Activated CD8-positive, alpha-beta T cell treated with anti-CD3 and anti-CD28 coated beads, Interleukin-2, amount 10 ng/mL, durations not matched to agents 7 days and 5 days (primary cell): ENCODE results near the gene FCHSD2. TPM values are rescaled to one million over a fixed set of nuclear protein-coding genes. Genes with fewer than 3 reads are reported as not detected.
"Not testable (repeated sequence)": the region's sequence is repeated elsewhere in the genome, so short reads cannot be mapped to it uniquely, and the experiment has no call there.

Source experiments
- ATAC-seq: fragments of 150-1000 bp; cut with Tn5 transposase; one replicate; pipeline ENCODE4 v1.10.0; 2021; ENCODE audit warnings: moderate library complexity
- CTCF ChIA-PET: fragments of 350-600 bp; sonication (Branson Sonifier 250); formaldehyde crosslinking; loops from one replicate; lab custom pipeline; 2021; ENCODE audit warnings: antibody characterized with exemption; lab: Charles Lee
- POLR2A ChIA-PET: fragments of 350-600 bp; sonication (Branson Sonifier 250); formaldehyde crosslinking; loops from one replicate; lab custom pipeline; 2021; ENCODE audit warnings: antibody characterized with exemption; lab: Charles Lee
- DNase-seq: peaks from one replicate; pipeline ENCODE4 v3.0.0-alpha.2; 2020
- H3K27ac Mint-ChIP-seq: one replicate; pipeline ENCODE4 v1.8.0; 2021; ENCODE audit warnings: mild to moderate bottlenecking, mixed read lengths
- H3K27me3 Mint-ChIP-seq: one replicate; pipeline ENCODE4 v1.8.0; 2021; ENCODE audit warnings: low read depth, mixed read lengths
- H3K36me3 Mint-ChIP-seq: one replicate; pipeline ENCODE4 v1.8.0; 2021; ENCODE audit warnings: low read depth, mixed read lengths
- H3K4me1 Mint-ChIP-seq: one replicate; pipeline ENCODE4 v1.8.0; 2021; ENCODE audit warnings: low read depth, mixed read lengths
- H3K4me3 Mint-ChIP-seq: one replicate; pipeline ENCODE4 v1.8.0; 2021; ENCODE audit warnings: mild to moderate bottlenecking, mixed read lengths
- H3K9me3 Mint-ChIP-seq: one replicate; pipeline ENCODE4 v1.8.0; 2022; ENCODE audit warnings: mixed read lengths; ENCODE audit not compliant: insufficient read depth
- total RNA-seq, 2 experiments: library from RNA; stranded (reverse); gene quantifications; one replicate each; pipeline ENCODE4 v1.2.3, GENCODE V29; 2021

FCHSD2 gene
- total RNA-seq, 2 experiments from 2014 or later, result 49.6 to 51.8 TPM

- no peaks in the 10 kb centered on the region for H3K27me3 Mint-ChIP-seq
- ChIA-PET CTCF (no interaction called here), POLR2A (no interaction called here)
- no peak overlapping the region for H3K27ac Mint-ChIP-seq
- no peak overlapping the region for H3K4me3 Mint-ChIP-seq
- H3K36me3 Mint-ChIP-seq, result peaks cover 45% of the 10 kb centered on the region
- peaks cover 19% of the 10 kb centered on the region for H3K4me1 Mint-ChIP-seq
- ATAC-seq (no peak), DNase-seq (no peak)
- H3K9me3 Mint-ChIP-seq, result peaks cover 17% of the 10 kb centered on the region
Observed at GRCh38 chr11:73078631-73079030, 63.5 kb downstream of the FCHSD2 start.

DNA sequence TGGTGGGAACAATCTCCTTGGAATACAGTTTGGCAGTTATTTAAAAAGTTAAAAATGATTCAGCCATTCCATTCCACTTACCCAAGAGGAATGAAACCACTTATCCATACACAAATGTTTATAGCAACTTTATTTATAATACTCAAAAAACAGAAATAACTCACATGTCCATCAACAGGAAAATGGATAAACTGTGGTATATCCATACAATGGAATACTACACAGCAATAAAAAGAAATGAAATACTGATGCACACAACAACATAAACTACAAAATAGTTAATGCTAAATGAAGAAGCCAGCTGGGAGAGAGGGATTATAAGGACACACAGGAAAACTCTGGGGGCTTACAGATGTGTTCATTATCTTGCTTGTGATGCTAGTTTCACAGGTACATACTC is 64.7 kb downstream of the FCHSD2 start:
- CTCF ChIA-PET, result no interaction called here

DNA sequence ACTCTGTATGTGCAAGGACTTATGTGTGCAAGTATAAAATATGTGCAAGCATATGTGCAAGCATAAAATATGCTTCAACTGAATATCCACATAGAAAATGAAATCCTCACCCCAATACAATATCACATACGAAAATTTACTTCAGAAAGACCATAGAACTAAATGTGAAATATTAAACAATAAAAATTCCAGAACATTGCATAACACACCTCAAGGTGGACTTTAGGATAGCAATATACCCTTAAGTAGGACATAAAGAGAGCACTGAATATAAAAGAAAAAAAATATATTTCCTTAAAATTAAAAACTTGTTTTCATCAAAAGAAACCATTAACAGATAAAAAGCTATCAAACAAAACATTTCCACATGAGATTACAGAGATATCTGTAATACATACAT is 67.8 kb downstream of the FCHSD2 start:
- Mint-ChIP-seq H3K27ac (no peak overlapping the region), H3K27me3 (no peaks in the 10 kb centered on the region), H3K9me3 (peaks cover 17% of the 10 kb centered on the region), H3K4me3 (no peak overlapping the region), H3K4me1 (peaks cover 30% of the 10 kb centered on the region), H3K36me3 (peaks cover 38% of the 10 kb centered on the region)
- ChIA-PET POLR2A (no interaction called here), CTCF (no interaction called here)
- DNase-seq, result no peak
- ATAC-seq, result no peak

More for the DNA sequence above, 64.7 kb downstream of the FCHSD2 start:
- ATAC-seq, result no peak
- peaks cover 29% of the 10 kb centered on the region for H3K4me1 Mint-ChIP-seq
- H3K27me3 Mint-ChIP-seq, result no peaks in the 10 kb centered on the region
- no peak for DNase-seq
- no peak overlapping the region for H3K27ac Mint-ChIP-seq
- POLR2A ChIA-PET, result no interaction called here
- peaks cover 39% of the 10 kb centered on the region for H3K36me3 Mint-ChIP-seq
- H3K4me3 Mint-ChIP-seq, result no peak overlapping the region
- peaks cover 17% of the 10 kb centered on the region for H3K9me3 Mint-ChIP-seq

DNA sequence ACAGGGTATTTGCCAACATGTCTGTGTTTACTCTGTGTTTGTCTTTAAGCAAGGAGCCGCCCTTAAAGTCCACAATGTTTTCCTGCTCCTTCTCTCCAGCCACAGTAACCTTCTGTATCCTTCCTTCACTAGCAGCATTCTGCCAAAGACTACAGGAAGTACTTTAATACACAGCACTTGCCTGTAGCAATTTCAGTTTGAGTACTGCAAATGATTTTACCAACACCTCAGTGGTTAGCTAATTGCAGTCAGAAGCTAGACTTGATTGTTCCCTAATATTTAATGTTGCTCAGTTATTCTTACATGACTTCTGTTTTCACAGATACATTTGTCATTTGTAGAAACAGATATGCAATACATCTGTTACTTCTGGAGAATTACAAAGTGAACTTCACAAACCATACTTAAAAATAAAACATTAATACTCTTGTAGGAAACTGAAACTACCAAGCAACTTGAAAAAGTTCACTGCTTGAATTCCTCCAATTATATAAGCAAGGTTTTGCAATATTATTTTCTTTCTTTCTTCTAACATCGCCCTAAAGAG is 69.1 kb downstream of the FCHSD2 start:
- ChIA-PET CTCF (interaction anchor here (1.5 kb wide), 1 partner anchor 69 kb away, joined by 4 read pairs; the partner anchor contains the start of gene FCHSD2), POLR2A (interaction anchor here (0.6 kb wide), 1 partner anchor 201 kb away, joined by 3 read pairs; no protein-coding TSS in a partner anchor)
- Mint-ChIP-seq H3K9me3 (peaks cover 9% of the 10 kb centered on the region), H3K4me3 (peak overlapping the region; percentile 26), H3K36me3 (peaks cover 28% of the 10 kb centered on the region), H3K4me1 (peaks cover 30% of the 10 kb centered on the region), H3K27me3 (no peaks in the 10 kb centered on the region), H3K27ac (peak overlapping the region; percentile 62)
- peak; percentile 76 for ATAC-seq
- DNase-seq, result no peak

DNA sequence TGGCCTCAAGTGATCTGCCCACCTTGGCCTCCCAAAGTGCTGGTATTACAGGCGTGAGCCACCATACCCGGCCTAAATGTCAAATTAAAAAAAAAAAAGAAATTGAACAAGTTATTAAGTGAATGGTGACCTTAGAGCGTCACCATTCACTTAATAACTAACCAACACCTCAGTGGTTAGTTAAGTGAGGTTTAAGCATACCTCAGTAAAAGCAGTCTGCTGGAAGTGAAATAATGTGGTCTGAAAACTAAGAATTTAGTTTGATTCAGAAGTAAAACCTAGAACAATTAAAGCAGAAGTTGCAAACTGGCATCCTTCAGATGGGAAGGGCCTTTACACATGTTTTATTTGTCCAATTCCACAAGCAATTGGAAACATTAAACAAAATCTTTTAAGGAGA is 71.5 kb downstream of the FCHSD2 start:
- ATAC-seq (no peak), DNase-seq (no peak)
- no peak overlapping the region for H3K27ac Mint-ChIP-seq
- peaks cover 30% of the 10 kb centered on the region for H3K36me3 Mint-ChIP-seq
- POLR2A ChIA-PET, result no interaction called here
- no peak overlapping the region for H3K4me3 Mint-ChIP-seq
- CTCF ChIA-PET, result no interaction called here
- H3K27me3 Mint-ChIP-seq, result no peaks in the 10 kb centered on the region
- H3K4me1 Mint-ChIP-seq, result peaks cover 30% of the 10 kb centered on the region
- no peaks in the 10 kb centered on the region for H3K9me3 Mint-ChIP-seq

DNA sequence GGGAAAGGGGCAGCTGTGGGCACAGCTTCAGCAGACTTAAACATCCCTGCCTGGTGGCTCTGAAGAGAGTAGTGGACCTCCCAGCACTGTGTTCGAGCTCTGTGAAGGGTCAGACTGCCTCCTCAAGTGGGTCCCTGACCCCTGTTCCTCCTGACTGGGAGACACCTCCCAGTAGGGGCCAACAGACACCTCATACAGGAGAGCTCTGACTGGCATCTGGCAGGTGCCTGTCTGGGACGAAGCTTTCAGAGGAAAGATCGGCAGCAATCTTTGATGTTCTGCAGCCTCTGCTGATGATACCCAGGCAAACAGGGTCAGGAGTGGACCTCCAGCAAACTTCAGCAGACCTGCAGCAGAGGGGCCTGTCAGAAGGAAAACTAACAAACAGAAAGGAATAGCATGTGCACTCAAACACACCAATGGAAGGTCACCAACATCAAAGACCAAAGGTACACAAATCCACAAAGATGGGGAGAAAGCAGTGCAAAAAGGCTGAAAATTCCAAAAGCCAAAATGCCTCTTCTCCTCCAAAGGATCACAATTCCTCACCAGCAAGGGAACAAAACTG is 80.2 kb downstream of the FCHSD2 start:
- DNase-seq, CTCF ChIA-PET, POLR2A ChIA-PET, H3K4me1 Mint-ChIP-seq, H3K27ac Mint-ChIP-seq, H3K27me3 Mint-ChIP-seq, ATAC-seq, H3K9me3 Mint-ChIP-seq, H3K4me3 Mint-ChIP-seq: not testable (repeated sequence)
- peaks cover 24% of the 10 kb centered on the region for H3K36me3 Mint-ChIP-seq

DNA sequence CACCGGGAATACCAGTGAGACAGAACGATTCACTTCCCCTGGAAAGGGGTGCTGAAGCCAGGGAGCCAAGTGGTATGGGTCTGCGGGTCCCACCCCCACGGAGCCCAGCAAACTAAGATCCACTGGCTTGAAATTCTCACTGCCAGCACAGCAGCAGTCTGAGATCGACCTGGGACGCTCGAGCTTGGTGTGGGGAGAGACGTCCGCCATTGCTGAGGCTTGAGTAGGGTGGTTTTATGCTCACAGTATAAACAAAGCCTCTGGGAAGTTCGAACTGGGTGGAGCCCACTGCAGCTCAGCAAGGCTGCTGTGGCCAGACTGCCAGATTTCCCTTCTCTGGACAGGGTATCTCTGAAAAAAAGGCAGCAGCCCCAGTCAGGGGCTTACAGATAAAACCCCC is 80.7 kb downstream of the FCHSD2 start:
- H3K9me3 Mint-ChIP-seq, DNase-seq, H3K27me3 Mint-ChIP-seq, ATAC-seq, POLR2A ChIA-PET, H3K27ac Mint-ChIP-seq, CTCF ChIA-PET, H3K4me3 Mint-ChIP-seq, H3K4me1 Mint-ChIP-seq: not testable (repeated sequence)
- H3K36me3 Mint-ChIP-seq, result peaks cover 20% of the 10 kb centered on the region

DNA sequence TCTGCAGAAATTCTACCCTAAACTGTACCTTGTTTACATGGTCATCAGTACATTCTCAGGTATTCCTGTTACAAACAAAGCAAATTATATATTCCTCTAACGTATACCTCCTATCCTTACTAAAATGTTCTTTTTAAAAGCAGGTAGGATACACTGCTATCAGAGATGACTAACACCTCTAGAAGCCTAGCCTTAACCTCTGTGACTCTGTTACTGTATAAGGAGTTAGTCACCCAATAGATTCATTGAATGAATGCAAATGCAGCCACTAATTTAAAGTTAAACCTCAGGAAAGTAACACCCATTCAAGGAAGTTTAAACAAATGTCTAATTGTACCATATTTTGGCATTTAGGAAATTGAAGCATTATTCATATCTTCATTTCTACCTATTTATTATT is 82.2 kb downstream of the FCHSD2 start:
- Mint-ChIP-seq H3K27me3 (no peaks in the 10 kb centered on the region), H3K36me3 (peaks cover 17% of the 10 kb centered on the region), H3K4me3 (no peak overlapping the region), H3K4me1 (peaks cover 9% of the 10 kb centered on the region), H3K9me3 (no peaks in the 10 kb centered on the region), H3K27ac (no peak overlapping the region)
- DNase-seq, result no peak
- no peak for ATAC-seq
- ChIA-PET POLR2A (no interaction called here), CTCF (no interaction called here)

GRCh38 chr11:73058989-73059674 is 83.0 kb downstream of the FCHSD2 start:
- peaks cover 18% of the 10 kb centered on the region for H3K36me3 Mint-ChIP-seq
- H3K4me3 Mint-ChIP-seq, result no peak overlapping the region
- CTCF ChIA-PET, result no interaction called here
- H3K9me3 Mint-ChIP-seq, result no peaks in the 10 kb centered on the region
- no peaks in the 10 kb centered on the region for H3K27me3 Mint-ChIP-seq
- ATAC-seq (no peak), DNase-seq (no peak)
- peaks cover 4% of the 10 kb centered on the region for H3K4me1 Mint-ChIP-seq
- H3K27ac Mint-ChIP-seq, result no peak overlapping the region
- POLR2A ChIA-PET, result no interaction called here

GRCh38 chr11:73055655-73056354 is 86.3 kb downstream of the FCHSD2 start:
- ChIA-PET CTCF (no interaction called here), POLR2A (no interaction called here)
- DNase-seq, result no peak
- Mint-ChIP-seq H3K27ac (no peak overlapping the region), H3K9me3 (no peaks in the 10 kb centered on the region), H3K36me3 (peaks cover 10% of the 10 kb centered on the region), H3K4me1 (no peaks in the 10 kb centered on the region), H3K27me3 (no peaks in the 10 kb centered on the region), H3K4me3 (no peak overlapping the region)
- ATAC-seq, result no peak

GRCh38 chr11:73055002-73055401 is 87.1 kb downstream of the FCHSD2 start:
- Mint-ChIP-seq H3K9me3 (no peaks in the 10 kb centered on the region), H3K4me1 (no peaks in the 10 kb centered on the region), H3K27ac (no peak overlapping the region), H3K36me3 (peaks cover 10% of the 10 kb centered on the region), H3K27me3 (no peaks in the 10 kb centered on the region), H3K4me3 (no peak overlapping the region)
- ChIA-PET CTCF (no interaction called here), POLR2A (no interaction called here)
- no peak for DNase-seq
- no peak for ATAC-seq

DNA sequence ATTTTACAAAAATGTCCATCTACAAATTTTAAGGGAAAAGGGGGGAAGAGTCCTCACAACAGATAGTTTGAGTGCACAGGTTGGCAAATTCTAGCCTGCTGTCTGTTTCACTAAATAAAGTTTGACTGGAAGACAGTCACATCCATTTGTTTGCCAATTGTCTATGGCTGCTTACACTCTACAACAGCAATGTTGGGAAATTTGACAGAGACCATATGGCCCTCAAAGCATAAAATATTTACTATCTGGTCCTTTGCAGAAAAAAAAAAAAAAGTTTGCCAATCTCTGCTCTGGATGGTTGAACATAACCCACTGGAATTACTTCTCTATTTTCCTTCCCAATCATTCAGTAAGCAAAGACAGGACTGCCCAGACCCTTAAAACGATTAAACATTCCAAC is 88.2 kb downstream of the FCHSD2 start:
- no peaks in the 10 kb centered on the region for H3K9me3 Mint-ChIP-seq
- ChIA-PET CTCF (no interaction called here), POLR2A (no interaction called here)
- no peak for DNase-seq
- H3K36me3 Mint-ChIP-seq, result peaks cover 10% of the 10 kb centered on the region
- no peak for ATAC-seq
- H3K27ac Mint-ChIP-seq, result no peak overlapping the region
- H3K27me3 Mint-ChIP-seq, result no peaks in the 10 kb centered on the region
- no peak overlapping the region for H3K4me3 Mint-ChIP-seq
- H3K4me1 Mint-ChIP-seq, result peaks cover 3% of the 10 kb centered on the region
